DOHH2 (cell line): Measurements from ENCODE around the gene ROPN1B.
"Not testable (repeated sequence)": the region's sequence is repeated elsewhere in the genome, so short reads cannot be mapped to it uniquely, and the experiment has no call there.

Experiments used
- CTCF ChIP-seq: fragments of 200-600 bp; sonication (generic); IDR thresholded peaks from one replicate; pipeline ENCODE4 v1.5.1; 2014; ENCODE audit warnings: antibody characterized with exemption, mild to moderate bottlenecking, low read depth, low read length; ENCODE audit not compliant: poor library complexity, severe bottlenecking
- EZH2phosphoT487 ChIP-seq: fragments of 200-600 bp; sonication (generic); IDR thresholded peaks from 2 replicates; pipeline ENCODE4 v1.6.1; 2017; ENCODE audit warnings: borderline replicate concordance, mild to moderate bottlenecking, antibody characterized with exemption, low read length, moderate library complexity, mixed read lengths

- not testable (repeated sequence) for TF ChIP-seq CTCF, EZH2phosphoT487
Measured at GRCh38 chr3:125929765-125930164, 39.2 kb upstream of the ROPN1B start.
